ENCODE measurements around the gene SLC25A38.

- TF ChIP-seq CTCF (conservative IDR thresholded peaks at IDR 0.05; ENCODE audit: low read length): no peak
- TF ChIP-seq EZH2phosphoT487 (IDR thresholded peaks at IDR 0.05; ENCODE audit: borderline replicate concordance): no peak
These were observed 6.1 kb upstream of the SLC25A38 start for GRCh38 chr3:39376959-39377634.

All from Loucy (cell line).